AG10803 (cell line): ENCODE data around the gene CASZ1.

Experiments used
- DNase-seq: peaks from one replicate; pipeline ENCODE4 v3.0.0; 2010; ENCODE audit warnings: low read depth
- H3K4me3 ChIP-seq: 2 replicates; pipeline ENCODE4 v1.5.1; 2011; ENCODE audit warnings: mild to moderate bottlenecking, low read length, control low read depth
- CTCF ChIP-seq: conservative IDR thresholded peaks from 2 replicates; pipeline ENCODE4 v1.5.1; 2011; ENCODE audit warnings: mild to moderate bottlenecking, low read length, control low read depth, inconsistent platforms

Gene CASZ1

GRCh38 chr1:10815858-10816195 lies 19.4 kb upstream of the CASZ1 start:
- no peak for TF ChIP-seq CTCF
- DNase-seq = no peak
- H3K4me3 ChIP-seq = no peak overlapping the region

GRCh38 chr1:10814976-10815857 lies 18.8 kb upstream of the CASZ1 start:
- TF ChIP-seq CTCF = no peak
- H3K4me3 ChIP-seq = no peak overlapping the region
- no peak for DNase-seq

GRCh38 chr1:10814312-10814711 lies 17.9 kb upstream of the CASZ1 start:
- no peak for TF ChIP-seq CTCF
- DNase-seq = no peak
- no peak overlapping the region for H3K4me3 ChIP-seq

- no peak overlapping the region for H3K4me3 ChIP-seq
- TF ChIP-seq CTCF = no peak
- DNase-seq = no peak
Observed at GRCh38 chr1:10813799-10814198, 17.4 kb upstream of the CASZ1 start.

- no peak overlapping the region for H3K4me3 ChIP-seq
- no peak for TF ChIP-seq CTCF
- DNase-seq = no peak
Observed at GRCh38 chr1:10812387-10812915, 16.0 kb upstream of the CASZ1 start.

- no peak for DNase-seq
Observed at GRCh38 chr1:10808441-10808840, 12.0 kb upstream of the CASZ1 start.

More at GRCh38 chr1:10808441-10808840, 12.0 kb upstream of the CASZ1 start:
- TF ChIP-seq CTCF = no peak
- no peak overlapping the region for H3K4me3 ChIP-seq
